ENCODE results near the gene ZSCAN32. TPM values are rescaled to one million over a fixed set of nuclear protein-coding genes. Genes with fewer than 3 reads are reported as not detected.

The ZSCAN32 gene
- total RNA-seq, 5 donors from 2014 or later (not counting 1 experiment from before 2014, with no cell fraction given) = 11.6 to 34.5 (median 28.5) TPM

DNA sequence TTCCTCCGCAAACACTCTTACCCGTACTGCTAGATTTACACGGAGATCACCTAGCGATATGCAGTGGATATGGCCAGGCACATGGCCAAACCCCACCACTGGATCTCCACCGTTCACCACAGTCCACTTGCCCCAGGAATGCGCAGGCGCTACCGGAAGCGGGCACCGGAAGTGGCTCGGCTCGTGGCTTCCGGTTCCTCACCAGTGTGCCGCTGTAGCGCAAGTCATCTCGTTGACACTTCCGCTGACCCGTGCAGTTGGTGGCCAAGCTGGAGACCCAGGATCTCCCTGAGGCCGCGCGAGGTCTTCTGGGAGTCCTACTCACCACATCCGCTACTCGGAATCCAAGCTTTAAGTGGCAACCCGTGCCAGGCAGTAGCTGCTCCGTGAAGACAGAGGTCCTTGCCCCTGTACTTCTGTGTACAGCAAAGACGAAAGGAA is 31.0 kb upstream of the ZSCAN32 start:
- Histone ChIP-seq H3K27me3 (replicated peaks in 1 of 2; ENCODE audit: control insufficient read depth in 2 of 2, extremely low read depth in 1 of 2, insufficient read depth in 2 of 2, low read length in 1 of 2) (peaks cover 0 to 3% of the 10 kb centered on the region in 2 experiments), H3K9me3 (no peaks in the 10 kb centered on the region), H3K36me3 (ENCODE audit: control insufficient read depth in 2 of 2, extremely low read depth in 1 of 2, insufficient read depth in 1 of 2, low read length in 1 of 2) (peaks cover 0 to 5% of the 10 kb centered on the region in 2 donors), H3K27ac (ENCODE audit: low read length) (no peak overlapping the region), H3K4me1 (ENCODE audit: control insufficient read depth in 1 of 2, extremely low read depth in 1 of 2, insufficient read depth in 2 of 2, low read length in 2 of 2) (peaks cover 0 to 6% of the 10 kb centered on the region in 2 experiments), H3K4me3 (ENCODE audit: control insufficient read depth in 1 of 2, extremely low read depth in 1 of 2, low read length in 1 of 2) (peak overlapping the region in 1 of 2 donors; percentile 6)
- ChIA-PET POLR2A (no interaction called here), CTCF (interaction anchor here in 1 of 2 donors (1.4 kb wide), 1 partner anchor 31 kb away, joined by 4 read pairs; the partner anchor contains the start of genes ZNF174 and ZSCAN32)
- Mint-ChIP-seq H3K27me3 (peaks cover 0 to 1% of the 10 kb centered on the region in 2 donors), H3K9me3 (peaks cover 0 to 10% (median 6%) of the 10 kb centered on the region in 3 donors), H3K4me3 (peak overlapping the region; percentile 59 to 65 (median 59)), H3K36me3 (peaks cover 35% of the 10 kb centered on the region), H3K4me1 (peaks cover 12 to 21% (median 16%) of the 10 kb centered on the region in 3 donors), H3K27ac (peak overlapping the region in 1 of 2 donors; percentile 61)
- 60% methylated on average over 25 of the region's 26 CpGs for WGBS (ENCODE audit: insufficient coverage)
- DNase-seq (peak; percentile 12 to 62 (median 41)), ATAC-seq (replicated peaks in 1 of 4) (peak; percentile 69 to 86 (median 79))

GRCh38 chr16:3413730-3414379 is 13.1 kb upstream of the ZSCAN32 start:
- H3K4me1 Mint-ChIP-seq = no peaks in the 10 kb centered on the region
- ChIA-PET CTCF (no interaction called here), POLR2A (interaction anchor here in 1 of 2 donors (0.7 kb wide), 1 partner anchor 161 kb away, joined by 3 read pairs; no protein-coding TSS in a partner anchor)
- H3K27ac Mint-ChIP-seq = no peak overlapping the region
- DNase-seq (no peak), ATAC-seq (replicated peaks in 1 of 4) (no peak)
- WGBS (ENCODE audit: insufficient coverage) = 47% methylated on average over 21 of the region's 29 CpGs
- H3K9me3 ChIP-seq = peaks cover 5% of the 10 kb centered on the region
- no peaks in the 10 kb centered on the region for H3K4me1 ChIP-seq (ENCODE audit: control insufficient read depth in 1 of 2, extremely low read depth in 1 of 2, insufficient read depth in 2 of 2, low read length in 2 of 2)
- H3K27me3 ChIP-seq (replicated peaks in 1 of 2; ENCODE audit: control insufficient read depth in 2 of 2, extremely low read depth in 1 of 2, insufficient read depth in 2 of 2, low read length in 1 of 2) = peaks cover 0 to 7% of the 10 kb centered on the region in 2 experiments
- no peaks in the 10 kb centered on the region for H3K27me3 Mint-ChIP-seq
- no peak overlapping the region for H3K27ac ChIP-seq (ENCODE audit: low read length)
- H3K9me3 Mint-ChIP-seq = peaks cover 8 to 40% (median 30%) of the 10 kb centered on the region in 3 donors
- no peak overlapping the region for H3K4me3 ChIP-seq (ENCODE audit: control insufficient read depth in 1 of 2, extremely low read depth in 1 of 2, low read length in 1 of 2)
- peaks cover 26% of the 10 kb centered on the region for H3K36me3 Mint-ChIP-seq
- H3K36me3 ChIP-seq (ENCODE audit: control insufficient read depth in 2 of 2, extremely low read depth in 1 of 2, insufficient read depth in 1 of 2, low read length in 1 of 2) = peaks cover 2 to 5% of the 10 kb centered on the region in 2 donors
- H3K4me3 Mint-ChIP-seq = no peak overlapping the region

- Histone ChIP-seq H3K4me3 (ENCODE audit: control insufficient read depth in 1 of 2, extremely low read depth in 1 of 2, low read length in 1 of 2) (peak overlapping the region in 1 of 2 donors; percentile 1), H3K27me3 (replicated peaks in 1 of 2; ENCODE audit: control insufficient read depth in 2 of 2, extremely low read depth in 1 of 2, insufficient read depth in 2 of 2, low read length in 1 of 2) (peaks cover 0 to 1% of the 10 kb centered on the region in 2 experiments), H3K9me3 (peaks cover 18% of the 10 kb centered on the region), H3K27ac (ENCODE audit: low read length) (no peak overlapping the region), H3K36me3 (ENCODE audit: control insufficient read depth in 2 of 2, extremely low read depth in 1 of 2, insufficient read depth in 1 of 2, low read length in 1 of 2) (peaks cover 20 to 51% of the 10 kb centered on the region in 2 donors), H3K4me1 (ENCODE audit: control insufficient read depth in 1 of 2, extremely low read depth in 1 of 2, insufficient read depth in 2 of 2, low read length in 2 of 2) (peaks cover 0 to 3% of the 10 kb centered on the region in 2 experiments)
- Mint-ChIP-seq H3K36me3 (peaks cover 73% of the 10 kb centered on the region), H3K27ac (no peak overlapping the region), H3K9me3 (peaks cover 5 to 45% (median 34%) of the 10 kb centered on the region in 3 donors), H3K4me3 (no peak overlapping the region), H3K27me3 (no peaks in the 10 kb centered on the region), H3K4me1 (peaks cover 0 to 8% (median 5%) of the 10 kb centered on the region in 3 donors)
- WGBS (ENCODE audit: insufficient coverage) = 98% methylated on average over 6 of the region's 12 CpGs
- ATAC-seq (replicated peaks in 1 of 4) (no peak), DNase-seq (no peak)
- ChIA-PET CTCF (interaction anchor here in 1 of 2 donors (0.6 kb wide), 1 partner anchor 900 kb away, joined by 5 read pairs; no protein-coding TSS in a partner anchor), POLR2A (no interaction called here)
Measured at GRCh38 chr16:3408561-3409197, 7.9 kb upstream of the ZSCAN32 start.

DNA sequence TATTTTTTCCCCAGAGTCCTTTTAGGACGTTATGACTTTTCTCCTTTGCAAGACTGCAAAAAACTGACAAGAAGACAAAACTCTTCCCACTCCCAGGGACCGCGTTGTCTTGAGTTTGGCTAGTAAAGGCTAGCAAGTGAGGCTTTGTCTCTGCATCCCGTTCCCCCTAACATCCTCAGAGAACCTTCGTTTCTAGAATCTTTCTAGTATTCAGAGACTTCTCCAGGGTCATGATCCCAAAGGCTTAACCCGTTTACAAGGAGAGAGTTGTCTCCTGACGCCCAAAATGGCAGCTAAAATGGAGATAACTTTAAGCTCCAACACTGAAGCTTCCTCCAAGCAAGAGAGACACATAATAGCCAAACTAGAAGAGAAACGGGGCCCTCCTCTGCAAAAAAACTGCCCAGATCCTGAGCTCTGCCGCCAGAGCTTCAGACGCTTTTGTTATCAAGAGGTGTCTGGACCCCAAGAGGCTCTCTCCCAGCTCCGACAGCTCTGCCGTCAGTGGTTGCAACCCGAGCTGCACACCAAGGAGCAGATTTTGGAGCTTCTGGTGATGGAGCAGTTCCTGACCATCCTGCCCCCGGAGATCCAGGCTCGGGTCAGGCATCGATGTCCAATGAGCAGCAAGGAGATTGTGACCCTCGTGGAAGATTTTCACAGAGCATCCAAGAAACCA is 1.1 kb upstream of the ZSCAN32 start:
- peak overlapping the region; percentile 58 for H3K27ac ChIP-seq (ENCODE audit: low read length)
- Mint-ChIP-seq H3K27me3 (no peaks in the 10 kb centered on the region), H3K36me3 (peaks cover 53% of the 10 kb centered on the region), H3K4me3 (peak overlapping the region; percentile 82 to 94 (median 91)), H3K27ac (peak overlapping the region; percentile 83 to 84), H3K4me1 (peaks cover 34 to 56% (median 47%) of the 10 kb centered on the region in 3 donors), H3K9me3 (peaks cover 11 to 22% (median 19%) of the 10 kb centered on the region in 3 donors)
- no peak for DNase-seq
- no peaks in the 10 kb centered on the region for H3K27me3 ChIP-seq (replicated peaks in 1 of 2; ENCODE audit: control insufficient read depth in 2 of 2, extremely low read depth in 1 of 2, insufficient read depth in 2 of 2, low read length in 1 of 2)
- peaks cover 21 to 48% of the 10 kb centered on the region in 2 donors for H3K36me3 ChIP-seq (ENCODE audit: control insufficient read depth in 2 of 2, extremely low read depth in 1 of 2, insufficient read depth in 1 of 2, low read length in 1 of 2)
- 69% methylated on average over 10 of the region's 17 CpGs for WGBS (ENCODE audit: insufficient coverage)
- POLR2A ChIA-PET = interaction anchor here in 1 of 2 donors (0.6 kb wide), 1 partner anchor 327 kb away, joined by 3 read pairs; no protein-coding TSS in a partner anchor
- CTCF ChIA-PET = interaction anchor here in 1 of 2 donors (0.7 to 2.1 kb wide), 6 partner anchors 13 to 119 kb away, joined by 4 to 6 read pairs (median 5); partner anchors contain the start of genes NAA60 and ZNF597
- no peak for ATAC-seq (replicated peaks in 1 of 4)
- H3K4me1 ChIP-seq (ENCODE audit: control insufficient read depth in 1 of 2, extremely low read depth in 1 of 2, insufficient read depth in 2 of 2, low read length in 2 of 2) = peaks cover 11 to 41% of the 10 kb centered on the region in 2 experiments
- peaks cover 8% of the 10 kb centered on the region for H3K9me3 ChIP-seq
- peak overlapping the region; percentile 70 to 79 for H3K4me3 ChIP-seq (ENCODE audit: control insufficient read depth in 1 of 2, extremely low read depth in 1 of 2, low read length in 1 of 2)

DNA sequence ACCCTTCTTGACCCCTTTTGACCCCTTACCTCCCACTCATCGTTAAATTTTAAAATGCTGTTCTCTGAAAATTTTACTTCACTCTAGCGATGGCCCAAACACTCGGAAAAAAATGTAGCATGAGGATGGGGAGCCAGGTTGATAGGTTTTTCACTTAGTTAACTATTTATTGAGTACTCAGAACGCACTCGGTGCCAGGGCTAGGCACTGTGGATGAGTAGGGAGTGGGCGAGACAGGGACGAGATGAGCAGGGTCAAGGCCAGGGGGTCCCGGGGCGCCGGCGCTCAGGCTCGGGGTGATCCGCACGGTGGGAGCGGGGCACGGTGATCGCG is 392 bp downstream of the ZSCAN32 start:
- Histone ChIP-seq H3K9me3 (peaks cover 8% of the 10 kb centered on the region), H3K27ac (ENCODE audit: low read length) (peak overlapping the region; percentile 52), H3K4me3 (ENCODE audit: control insufficient read depth in 1 of 2, extremely low read depth in 1 of 2, low read length in 1 of 2) (peak overlapping the region; percentile 70 to 79), H3K4me1 (ENCODE audit: control insufficient read depth in 1 of 2, extremely low read depth in 1 of 2, insufficient read depth in 2 of 2, low read length in 2 of 2) (peaks cover 11 to 47% of the 10 kb centered on the region in 2 experiments), H3K27me3 (replicated peaks in 1 of 2; ENCODE audit: control insufficient read depth in 2 of 2, extremely low read depth in 1 of 2, insufficient read depth in 2 of 2, low read length in 1 of 2) (no peaks in the 10 kb centered on the region), H3K36me3 (ENCODE audit: control insufficient read depth in 2 of 2, extremely low read depth in 1 of 2, insufficient read depth in 1 of 2, low read length in 1 of 2) (peaks cover 26 to 47% of the 10 kb centered on the region in 2 donors)
- H3K4me3 Mint-ChIP-seq = peak overlapping the region; percentile 82 to 94 (median 91)
- H3K27ac Mint-ChIP-seq = peak overlapping the region; percentile 75 to 82
- H3K36me3 Mint-ChIP-seq = peaks cover 51% of the 10 kb centered on the region
- ChIA-PET POLR2A (interaction anchor here in 1 of 2 donors (0.6 kb wide), 2 partner anchors 329 to 367 kb away, joined by 3 read pairs; no protein-coding TSS in a partner anchor), CTCF (interaction anchor here in 1 of 2 donors (1.3 to 2.1 kb wide), 5 partner anchors 12 to 118 kb away, joined by 4 to 6 read pairs (median 4); partner anchors contain the start of genes NAA60 and ZNF597)
- WGBS (ENCODE audit: insufficient coverage) = 0% methylated on average over 15 of the region's 18 CpGs
- ATAC-seq (replicated peaks in 1 of 4) (peak in 3 of 4 experiments; percentile 36 to 42 (median 39)), DNase-seq (peak in 1 of 35 experiments; percentile 4)
- peaks cover 47 to 66% (median 58%) of the 10 kb centered on the region in 3 donors for H3K4me1 Mint-ChIP-seq
- peaks cover 13 to 21% (median 19%) of the 10 kb centered on the region in 3 donors for H3K9me3 Mint-ChIP-seq
- no peaks in the 10 kb centered on the region for H3K27me3 Mint-ChIP-seq
